DND-41 (cell line): ENCODE data around the gene TIMP1.

ENCODE experiments used
- ATAC-seq: fragments of 200-7000 bp; cut with Tn5 transposase; 3 replicates; pipeline ENCODE4 v1.9.1; 2021; ENCODE audit warnings: low read depth; ENCODE audit not compliant: insufficient read depth
- DNase-seq: peaks from one replicate; pipeline ENCODE4 v3.0.0-alpha.2; 2020
- H2AFZ ChIP-seq: 2 replicates; pipeline ENCODE4 v1.6.0; 2012; ENCODE audit warnings: low read depth, low read length
- H3K27ac ChIP-seq: 2 replicates; pipeline ENCODE4 v1.5.1; 2012; ENCODE audit warnings: low read length, inconsistent platforms
- H3K27me3 ChIP-seq: fragments of 200-600 bp; sonication (generic); 2 replicates; pipeline ENCODE4 v1.6.0; 2012; ENCODE audit warnings: low read length, mild to moderate bottlenecking, inconsistent platforms; ENCODE audit not compliant: insufficient read depth, poor library complexity
- H3K36me3 ChIP-seq: 2 replicates; pipeline ENCODE4 v1.5.1; 2012; ENCODE audit warnings: low read length, inconsistent platforms; ENCODE audit not compliant: insufficient read depth
- H3K4me1 ChIP-seq: 2 replicates; pipeline ENCODE4 v1.5.1; 2012; ENCODE audit warnings: mild to moderate bottlenecking, low read length; ENCODE audit not compliant: insufficient read depth
- H3K4me2 ChIP-seq: 2 replicates; pipeline ENCODE4 v1.6.0; 2012; ENCODE audit warnings: mild to moderate bottlenecking, moderate library complexity, low read length, inconsistent platforms; ENCODE audit not compliant: insufficient read depth
- H3K4me3 ChIP-seq, 2 experiments: fragments of 200-600 bp in 1 of 2; shearing (Covaris generic) in 1 of 2; 2 replicates each; pipeline ENCODE4 v1.5.1; 2012 to 2016; ENCODE audit warnings: inconsistent platforms in 2 of 2, low read length in 2 of 2, mild to moderate bottlenecking in 2 of 2, low read depth in 1 of 2, moderate library complexity in 1 of 2
- H3K79me2 ChIP-seq: 2 replicates; pipeline ENCODE4 v1.6.0; 2012; ENCODE audit warnings: low read length, inconsistent platforms; ENCODE audit not compliant: insufficient read depth
- H3K9ac ChIP-seq: 2 replicates; pipeline ENCODE4 v1.6.0; 2012; ENCODE audit warnings: low read depth, mild to moderate bottlenecking, inconsistent platforms, low read length, moderate library complexity
- H3K9me3 ChIP-seq: 2 replicates; pipeline ENCODE4 v1.5.1; 2012; ENCODE audit warnings: low read length, moderate library complexity, mild to moderate bottlenecking, inconsistent platforms; ENCODE audit not compliant: insufficient read depth, severe bottlenecking
- H4K20me1 ChIP-seq: 2 replicates; pipeline ENCODE4 v1.6.0; 2012; ENCODE audit warnings: low read length; ENCODE audit not compliant: insufficient read depth
- CTCF ChIP-seq: IDR thresholded peaks from 2 replicates; pipeline ENCODE4 v1.5.1; 2012; ENCODE audit warnings: borderline replicate concordance, low read length, moderate library complexity, mild to moderate bottlenecking; ENCODE audit not compliant: poor library complexity, severe bottlenecking; ENCODE audit errors: extremely low read depth
- EZH2 ChIP-seq: IDR thresholded peaks from 3 replicates; pipeline ENCODE4 v1.6.1; 2012; ENCODE audit warnings: borderline replicate concordance, low read depth, mild to moderate bottlenecking, moderate library complexity, low read length, inconsistent platforms; ENCODE audit not compliant: severe bottlenecking

The TIMP1 gene

DNA sequence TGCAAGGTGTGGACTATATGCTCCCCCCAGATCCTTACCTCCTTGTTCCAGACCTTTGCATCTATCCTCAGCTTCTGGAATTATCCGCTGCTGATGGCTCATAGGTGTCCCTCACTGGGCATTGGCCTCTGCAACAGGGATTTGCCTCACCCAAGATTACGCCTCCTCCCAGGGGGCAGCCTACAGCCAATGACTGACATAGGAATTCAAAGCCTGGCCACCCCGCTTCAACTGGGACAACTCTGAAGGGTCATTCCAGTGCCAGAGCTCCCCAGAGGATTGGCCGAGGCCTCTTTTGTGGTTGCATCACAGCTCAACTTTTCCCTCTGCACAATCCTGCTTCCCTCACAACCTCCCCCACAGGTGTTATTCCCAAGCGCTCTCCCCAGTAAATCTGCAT lies 32.4 kb downstream of the TIMP1 start:
- DNase-seq: no peak

GRCh38 chrX:47618923-47619485 lies 36.8 kb downstream of the TIMP1 start:
- no peak for DNase-seq
- Histone ChIP-seq H3K27me3 (no peaks in the 10 kb centered on the region), H3K36me3 (no peaks in the 10 kb centered on the region), H3K27ac (no peak overlapping the region), H3K79me2 (no peaks in the 10 kb centered on the region), H3K4me1 (peaks cover 26% of the 10 kb centered on the region), H3K9ac (no peak overlapping the region), H2AFZ (no peak overlapping the region), H3K9me3 (no peaks in the 10 kb centered on the region), H3K4me3 (no peak overlapping the region), H3K4me2 (no peak overlapping the region), H4K20me1 (no peaks in the 10 kb centered on the region)
- ATAC-seq: no peak
- TF ChIP-seq CTCF: no peak

More for the DNA sequence above, 32.4 kb downstream of the TIMP1 start:
- H3K79me2 ChIP-seq: no peaks in the 10 kb centered on the region
- no peaks in the 10 kb centered on the region for H4K20me1 ChIP-seq
- peaks cover 2% of the 10 kb centered on the region for H3K4me1 ChIP-seq
- no peak overlapping the region for H3K4me3 ChIP-seq
- H3K27ac ChIP-seq: no peak overlapping the region
- no peaks in the 10 kb centered on the region for H3K27me3 ChIP-seq
- no peak overlapping the region for H3K4me2 ChIP-seq
- no peak overlapping the region for H3K9ac ChIP-seq
- H3K36me3 ChIP-seq: no peaks in the 10 kb centered on the region
- no peak for ATAC-seq
- no peak overlapping the region for H2AFZ ChIP-seq
- TF ChIP-seq CTCF: no peak
- no peak for TF ChIP-seq EZH2
- no peaks in the 10 kb centered on the region for H3K9me3 ChIP-seq

GRCh38 chrX:47619486-47620302 lies 37.5 kb downstream of the TIMP1 start, which contains the start of gene SYN1:
Gene SYN1 (minus strand): TSS chrX:47619857. CDS start chrX:47619728, 129 bp downstream.
- ATAC-seq: peak; percentile 52

More at GRCh38 chrX:47619486-47620302, 37.5 kb downstream of the TIMP1 start, which contains the start of gene SYN1:
- Histone ChIP-seq H3K4me1 (peaks cover 26% of the 10 kb centered on the region), H3K4me3 (peak within 1 kb of the TSS in 1 of 2 experiments; percentile 46; a peak in 2 of 4 replicates), H3K9me3 (no peaks in the 10 kb centered on the region), H3K27me3 (no peaks in the 10 kb centered on the region), H3K27ac (no peak within 1 kb of the TSS), H4K20me1 (no peaks in the 10 kb centered on the region), H3K79me2 (no peaks in the 10 kb centered on the region), H3K36me3 (no peaks in the 10 kb centered on the region), H3K4me2 (peak within 1 kb of the TSS; percentile 59), H2AFZ (no peak within 1 kb of the TSS), H3K9ac (no peak within 1 kb of the TSS)
- DNase-seq: peak; percentile 74
- no peak for TF ChIP-seq EZH2
- peak; percentile 28 for TF ChIP-seq CTCF
